HCT116 (cell line): ENCODE results near the gene ALMS1. TPM values are rescaled to one million over a fixed set of nuclear protein-coding genes. Genes with fewer than 3 reads are reported as not detected.

ENCODE experiments used
- ATAC-seq: fragments of 200-7000 bp; cut with Tn5 transposase; 2 replicates; pipeline ENCODE4 v1.9.1; 2020; ENCODE audit warnings: mild to moderate bottlenecking, moderate library complexity
- BruUV-seq: library from RNA; stranded (reverse); fragments of 400-500 nt; replicated peaks from 2 replicates; lab custom pipeline; 2021; lab: Mats Ljungman, UMichigan
- CTCF ChIA-PET: fragments of 300-600 bp; sonication (Branson Sonifier 250); formaldehyde crosslinking; loops from one replicate; lab custom pipeline; 2021; ENCODE audit warnings: antibody characterized with exemption; lab: Charles Lee
- POLR2A ChIA-PET: fragments of 300-600, 350-600 bp; sonication (Branson Sonifier 250); formaldehyde crosslinking; loops from one replicate; lab custom pipeline; 2021; ENCODE audit warnings: antibody characterized with exemption; lab: Charles Lee
- RAD21 ChIA-PET, 2 experiments: fragments of 300-600 bp; sonication (Branson Sonifier 250); formaldehyde crosslinking; loops; one replicate each; lab custom pipeline; 2023; ENCODE audit warnings: low total read pairs in 2 of 2; ENCODE audit not compliant: uncharacterized antibody in 2 of 2, unreplicated experiment in 2 of 2, low non-redundant PET in 1 of 2; lab: Charles Lee
- DNase-seq: peaks from one replicate; pipeline ENCODE4 v3.0.0-alpha.2; 2010; ENCODE audit warnings: low read depth, low spot score
- H2AFZ ChIP-seq: fragments of 200-600 bp; shearing (Covaris generic), sonication (generic); 2 replicates; pipeline ENCODE4 v1.6.1; 2017; ENCODE audit warnings: low read depth, mixed run types, mixed read lengths, antibody characterized with exemption, low read length; ENCODE audit not compliant: poor library complexity, severe bottlenecking
- H3K27ac ChIP-seq: 2 replicates; pipeline ENCODE4 v1.5.1; 2012; ENCODE audit warnings: low read depth, low read length
- H3K27me3 ChIP-seq: fragments of 200-600 bp; sonication (generic); 2 replicates; pipeline ENCODE4 v1.6.1; 2016; ENCODE audit warnings: mixed run types, low read length, mixed read lengths; ENCODE audit not compliant: insufficient read depth
- H3K36me3 ChIP-seq, 2 experiments: fragments of 200-500 bp in 1 of 2; fragments of 200-600 bp in 1 of 2; sonication (Bioruptor generic) in 1 of 2; sonication (generic) in 1 of 2; 2 replicates each; pipeline versions ENCODE4 v1.5.1 to v1.6.1; 2014 to 2016; ENCODE audit warnings: low read length in 2 of 2, inconsistent platforms in 1 of 2, mixed read lengths in 1 of 2, mixed run types in 1 of 2; ENCODE audit not compliant: insufficient read depth in 2 of 2, control insufficient read depth in 1 of 2
- H3K4me1 ChIP-seq, 2 experiments: fragments of 200-600 bp in 1 of 2; sonication (generic) in 1 of 2; 2 replicates each; pipeline versions ENCODE4 v1.5.1 to v1.6.1; 2012 to 2017; ENCODE audit warnings: low read length in 2 of 2, inconsistent platforms in 1 of 2, mild to moderate bottlenecking in 1 of 2, mixed read lengths in 1 of 2, mixed run types in 1 of 2, moderate library complexity in 1 of 2; ENCODE audit not compliant: insufficient read depth in 2 of 2, control insufficient read depth in 1 of 2
- H3K4me2 ChIP-seq: fragments of 200-600 bp; sonication (generic); 2 replicates; pipeline ENCODE4 v1.6.1; 2017; ENCODE audit warnings: mixed run types, low read length, mixed read lengths
- H3K4me3 ChIP-seq, 2 experiments: fragments of 200-600 bp in 1 of 2; sonication (generic) in 1 of 2; replicated peaks in 1 of 2; 2 replicates each; pipeline ENCODE4 v1.5.1; 2011 to 2016; ENCODE audit warnings: low read length in 2 of 2, control low read depth in 1 of 2, low read depth in 1 of 2, mild to moderate bottlenecking in 1 of 2, mixed read lengths in 1 of 2, mixed run types in 1 of 2
- H3K79me2 ChIP-seq: fragments of 200-600 bp; sonication (generic); 2 replicates; pipeline ENCODE4 v1.6.1; 2017; ENCODE audit warnings: mild to moderate bottlenecking, mixed run types, low read length, moderate library complexity, mixed read lengths; ENCODE audit not compliant: insufficient read depth
- H3K9ac ChIP-seq: fragments of 200-600 bp; sonication (generic); 2 replicates; pipeline ENCODE4 v1.6.1; 2016; ENCODE audit warnings: low read length, mixed read lengths
- H3K9me2 ChIP-seq: fragments of 200-600 bp; sonication (generic), shearing (Covaris generic); 2 replicates; pipeline ENCODE4 v1.6.1; 2017; ENCODE audit warnings: mixed run types, mild to moderate bottlenecking, moderate library complexity; ENCODE audit not compliant: insufficient read depth
- H3K9me3 ChIP-seq, 2 experiments: fragments of 200-500 bp in 1 of 2; fragments of 200-600 bp in 1 of 2; sonication (Bioruptor generic) in 1 of 2; sonication (generic) in 1 of 2; 2 replicates each; pipeline ENCODE4 v1.6.1; 2014 to 2017; ENCODE audit warnings: low read length in 2 of 2, mixed read lengths in 2 of 2, inconsistent platforms in 1 of 2, low read depth in 1 of 2, mild to moderate bottlenecking in 1 of 2, mixed run types in 1 of 2, moderate library complexity in 1 of 2; ENCODE audit not compliant: control insufficient read depth in 1 of 2, insufficient read depth in 1 of 2
- H4K20me1 ChIP-seq: fragments of 200-600 bp; sonication (generic), shearing (Covaris generic); 2 replicates; pipeline ENCODE4 v1.6.1; 2017; ENCODE audit warnings: mixed run types, mild to moderate bottlenecking, moderate library complexity; ENCODE audit not compliant: insufficient read depth
- ATF3 ChIP-seq: IDR thresholded peaks from 2 replicates; pipeline ENCODE4 v1.6.1; 2012
- CBX3 ChIP-seq: IDR thresholded peaks from 2 replicates; pipeline ENCODE4 v1.6.1; 2012; ENCODE audit warnings: low read depth
- ELF1 ChIP-seq: IDR thresholded peaks from 2 replicates; pipeline ENCODE4 v1.6.1; 2012; ENCODE audit warnings: low read depth, borderline replicate concordance
- EZH2 ChIP-seq: fragments of 200-600 bp; sonication (generic); IDR thresholded peaks from 2 replicates; pipeline ENCODE4 v1.6.1; 2017; ENCODE audit warnings: antibody characterized with exemption, mixed run types
- EZH2phosphoT487 ChIP-seq: fragments of 200-600 bp; IDR thresholded peaks from 2 replicates; pipeline ENCODE4 v1.6.1; 2018; ENCODE audit warnings: antibody characterized with exemption, borderline replicate concordance
- JUND ChIP-seq: IDR thresholded peaks from 2 replicates; pipeline ENCODE4 v1.6.1; 2012
- POLR2A ChIP-seq: IDR thresholded peaks from 2 replicates; pipeline ENCODE4 v1.7.0; 2011; ENCODE audit warnings: borderline replicate concordance; ENCODE audit not compliant: insufficient read depth, insufficient read length; ENCODE audit errors: extremely low read depth
- RAD21 ChIP-seq: IDR thresholded peaks from 2 replicates; pipeline ENCODE4 v1.6.1; 2012; ENCODE audit warnings: low read depth, mild to moderate bottlenecking
- SP1 ChIP-seq: IDR thresholded peaks from 2 replicates; pipeline ENCODE4 v1.6.1; 2012; ENCODE audit warnings: low read depth
- SRF ChIP-seq: IDR thresholded peaks from 2 replicates; pipeline ENCODE4 v1.6.1; 2012; ENCODE audit warnings: low read depth
- TCF7L2 ChIP-seq: IDR thresholded peaks from 2 replicates; pipeline ENCODE4 v1.7.0; 2011; ENCODE audit warnings: borderline replicate concordance, inconsistent platforms; ENCODE audit not compliant: insufficient read depth, insufficient read length; ENCODE audit errors: extremely low read depth
- YY1 ChIP-seq: IDR thresholded peaks from 2 replicates; pipeline ENCODE4 v1.6.1; 2011; ENCODE audit warnings: low read length, low read depth, moderate library complexity, mild to moderate bottlenecking; ENCODE audit not compliant: insufficient replicate concordance; ENCODE audit errors: extremely low read depth
- ZBTB33 ChIP-seq: IDR thresholded peaks from 2 replicates; pipeline ENCODE4 v1.6.1; 2011; ENCODE audit warnings: mild to moderate bottlenecking, low read length, moderate library complexity; ENCODE audit not compliant: insufficient replicate concordance; ENCODE audit errors: extremely low read depth
- ZFX ChIP-seq: fragments of 450-650 bp; IDR thresholded peaks from 2 replicates; pipeline ENCODE4 v1.6.1; 2017
- ZNF274 ChIP-seq: fragments of 200-500 bp; sonication (Bioruptor generic); IDR thresholded peaks from 2 replicates; pipeline ENCODE4 v1.6.1; 2014; ENCODE audit warnings: mild to moderate bottlenecking, low read depth, low read length, inconsistent platforms
- intact Hi-C: fragments of 100-400 bp; cut with micrococcal nuclease; formaldehyde crosslinking; loops from 2 replicates; pipeline ENCODE4 v1.10.0; 2022
- total RNA-seq: library from RNA; stranded (reverse); gene quantifications from one replicate; pipeline ENCODE4 v1.2.1, GENCODE V29; 2021; ENCODE audit not compliant: unreplicated experiment

The ALMS1 gene
- total RNA-seq, 1 experiment from 2014 or later = 20.5 TPM

- Histone ChIP-seq H4K20me1 (no peaks in the 10 kb centered on the region), H3K4me3 (no peak overlapping the region)
- CTCF ChIA-PET = no interaction called here
- BruUV-seq = no TSS peak
- TF ChIP-seq RAD21 (no peak), SRF (no peak)
- TF ChIP-seq, all 23 proteins: peak for 0
- H3K9me2 ChIP-seq = no peaks in the 10 kb centered on the region
- H3K4me1 ChIP-seq = no peaks in the 10 kb centered on the region
- no peaks in the 10 kb centered on the region for H3K27me3 ChIP-seq
- no peaks in the 10 kb centered on the region for H3K79me2 ChIP-seq
- no peak overlapping the region for H3K27ac ChIP-seq
- DNase-seq = no peak
- no peak for ATAC-seq
- ChIA-PET RAD21 (no interaction called here), POLR2A (no interaction called here)
- intact Hi-C loops = no loop called here
- H2AFZ ChIP-seq = no peak overlapping the region
- H3K9ac ChIP-seq = no peak overlapping the region
- no peak overlapping the region for H3K4me2 ChIP-seq
- H3K36me3 ChIP-seq = no peaks in the 10 kb centered on the region
- no peaks in the 10 kb centered on the region for H3K9me3 ChIP-seq
Measured at GRCh38 chr2:73449404-73449803, 63.8 kb downstream of the ALMS1 start.

- RAD21 ChIA-PET = no interaction called here
- no peaks in the 10 kb centered on the region for H3K27me3 ChIP-seq
- H2AFZ ChIP-seq = no peak overlapping the region
- no peak overlapping the region for H3K4me3 ChIP-seq
- no peaks in the 10 kb centered on the region for H4K20me1 ChIP-seq
- no peak for ATAC-seq
- POLR2A ChIA-PET = no interaction called here
- no TSS peak for BruUV-seq
- no peaks in the 10 kb centered on the region for H3K79me2 ChIP-seq
- H3K4me1 ChIP-seq = no peaks in the 10 kb centered on the region
- DNase-seq = no peak
- no peak overlapping the region for H3K4me2 ChIP-seq
- H3K9me2 ChIP-seq = no peaks in the 10 kb centered on the region
- no peak overlapping the region for H3K27ac ChIP-seq
- intact Hi-C loops = no loop called here
- no peaks in the 10 kb centered on the region for H3K36me3 ChIP-seq
- TF ChIP-seq SP1 (no peak), EZH2 (no peak), ELF1 (no peak), CBX3 (no peak), ZNF274 (no peak), ZBTB33 (no peak), ZFX (no peak), TCF7L2 (no peak), EZH2phosphoT487 (no peak), JUND (no peak), ATF3 (no peak), YY1 (no peak), POLR2A (no peak)
- TF ChIP-seq, all 23 proteins: peak for 0
- CTCF ChIA-PET = no interaction called here
- Histone ChIP-seq H3K9me3 (no peaks in the 10 kb centered on the region), H3K9ac (no peak overlapping the region)
Measured at GRCh38 chr2:73451263-73451972, 65.8 kb downstream of the ALMS1 start.
